NK-92 treated with Interleukin-12 subunit alpha and Interleukin-12 subunit beta, amount 100 ng/mL, for 24 hours (cell line): ENCODE data around the gene NUCB2.

Experiments
- DNase-seq: peaks from one replicate; lab custom pipeline; 2025; lab: John Stamatoyannopoulos, UW

Gene NUCB2

DNA sequence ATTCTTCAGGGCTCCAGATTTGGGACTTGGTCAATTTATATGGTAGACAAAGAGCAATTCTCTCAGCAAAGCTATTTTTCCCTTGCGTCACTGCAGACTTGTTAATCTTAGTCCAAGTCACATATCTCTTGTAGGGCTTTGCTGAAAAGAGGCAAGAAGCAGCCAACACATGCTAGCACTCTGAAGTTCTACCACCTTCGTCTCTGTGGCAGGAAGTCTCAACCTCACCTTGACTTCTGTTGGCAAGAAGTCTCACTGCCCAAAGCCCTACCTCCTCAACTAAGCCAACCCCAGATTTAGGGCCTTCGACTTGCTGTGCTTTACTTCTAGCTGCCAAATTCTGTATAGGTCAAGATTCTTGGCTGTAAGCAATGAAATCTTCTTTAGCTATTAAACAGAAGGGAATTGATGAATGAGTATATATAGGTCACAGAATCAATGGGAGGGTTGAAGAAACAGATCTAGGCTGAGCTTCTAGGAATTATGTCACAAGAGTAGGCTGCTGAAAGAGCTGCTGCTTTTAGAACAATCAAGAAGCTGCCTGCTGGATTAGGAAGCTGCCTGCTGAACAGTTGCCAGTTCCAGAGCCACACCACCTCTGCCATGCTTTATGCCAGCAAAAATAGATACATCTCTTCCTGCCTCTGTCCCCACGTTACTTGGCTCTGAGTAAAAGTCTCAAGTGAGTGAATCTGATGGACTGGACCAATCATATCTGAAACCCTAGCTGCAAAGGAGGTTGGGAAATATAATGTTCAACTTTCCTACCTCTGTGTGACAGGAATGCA lies 57.5 kb downstream of the NUCB2 start:
- DNase-seq, result no peak

GRCh38 chr11:17343257-17343656 lies 66.7 kb downstream of the NUCB2 start:
- DNase-seq, result no peak

GRCh38 chr11:17343907-17344306 lies 67.4 kb downstream of the NUCB2 start:
- DNase-seq, result no peak

DNA sequence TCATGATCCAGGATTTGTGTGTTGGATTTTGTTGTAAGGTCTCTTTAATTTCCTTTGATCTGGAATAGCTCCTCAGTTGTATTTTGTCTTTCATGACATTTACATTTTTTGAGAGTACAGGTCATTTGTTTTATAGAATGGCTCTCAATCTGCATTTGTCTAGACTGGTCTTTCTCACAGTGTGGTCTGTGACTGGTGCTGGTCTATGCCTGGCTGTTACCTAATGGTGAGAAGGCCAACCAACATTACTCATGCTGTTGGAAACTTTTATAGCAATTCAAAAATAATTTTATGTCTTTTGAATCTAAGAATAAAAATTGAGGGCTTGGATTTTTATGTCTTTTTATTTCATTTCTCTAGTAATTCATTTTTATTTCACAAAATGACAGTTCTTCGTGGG lies 71.1 kb downstream of the NUCB2 start:
- no peak for DNase-seq

- DNase-seq, result no peak
These were observed 74.1 kb downstream of the NUCB2 start for GRCh38 chr11:17350455-17351171.

DNA sequence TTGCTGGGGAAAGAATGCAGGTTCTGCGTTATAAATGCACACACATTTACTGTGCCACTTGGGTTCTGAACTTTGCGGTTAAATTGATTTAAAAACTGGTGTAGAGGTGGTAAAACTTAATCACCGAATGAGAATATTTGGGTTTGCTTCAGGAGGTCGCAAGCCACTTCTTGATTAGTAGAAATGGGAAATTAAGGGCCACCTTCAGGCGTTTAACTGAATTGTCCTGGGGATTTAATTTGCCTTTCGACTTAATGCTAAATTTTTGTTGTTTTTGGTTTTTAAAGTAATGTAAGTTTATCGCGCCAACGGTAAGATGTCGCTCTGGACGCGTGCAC lies 74.6 kb downstream of the NUCB2 start:
- DNase-seq, result no peak

DNA sequence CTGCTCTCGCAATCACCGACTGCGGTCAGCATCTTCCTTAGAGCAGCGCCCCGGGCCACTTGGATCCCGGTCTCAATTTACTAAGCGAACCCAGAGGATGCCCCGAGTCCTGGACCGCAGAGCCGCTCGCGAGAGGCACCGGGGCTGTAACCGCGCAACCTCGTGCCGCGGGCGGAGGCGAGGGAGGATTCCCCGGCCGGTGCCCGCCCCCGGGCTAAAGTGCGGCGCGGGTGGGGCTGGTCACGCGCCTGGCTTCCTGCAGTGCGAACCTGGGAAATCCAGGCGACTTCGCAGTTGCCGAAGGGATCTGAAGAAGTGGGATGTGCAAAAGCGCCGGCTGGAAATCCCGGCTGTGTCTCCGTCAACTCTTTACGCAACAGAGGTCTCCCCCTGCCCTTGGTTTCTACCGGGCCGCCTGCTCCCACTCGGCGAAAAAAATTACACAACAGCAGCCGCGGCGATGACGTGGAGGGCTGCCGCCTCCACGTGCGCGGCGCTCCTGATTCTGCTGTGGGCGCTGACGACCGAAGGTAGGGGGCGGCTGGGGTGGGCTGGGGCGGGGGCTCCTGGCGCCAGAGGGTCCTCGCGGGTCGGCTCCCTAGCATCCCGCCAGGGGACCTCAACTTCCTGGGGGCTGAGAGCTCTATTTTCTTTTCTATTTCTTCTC lies 75.1 kb downstream of the NUCB2 start, which contains the start of gene NCR3LG1:
TSS of gene NCR3LG1 (plus strand) at position 291 of the 667 bp plus-strand sequence. CDS start at position 461, 170 bp downstream.
- DNase-seq, result no peak

GRCh38 chr11:17352950-17353820 lies 76.6 kb downstream of the NUCB2 start:
- peak; percentile 45 for DNase-seq

- DNase-seq, result no peak
These were observed 77.5 kb downstream of the NUCB2 start for GRCh38 chr11:17353821-17354600.

GRCh38 chr11:17354601-17354991 lies 78.1 kb downstream of the NUCB2 start:
- DNase-seq, result peak; percentile 43

DNA sequence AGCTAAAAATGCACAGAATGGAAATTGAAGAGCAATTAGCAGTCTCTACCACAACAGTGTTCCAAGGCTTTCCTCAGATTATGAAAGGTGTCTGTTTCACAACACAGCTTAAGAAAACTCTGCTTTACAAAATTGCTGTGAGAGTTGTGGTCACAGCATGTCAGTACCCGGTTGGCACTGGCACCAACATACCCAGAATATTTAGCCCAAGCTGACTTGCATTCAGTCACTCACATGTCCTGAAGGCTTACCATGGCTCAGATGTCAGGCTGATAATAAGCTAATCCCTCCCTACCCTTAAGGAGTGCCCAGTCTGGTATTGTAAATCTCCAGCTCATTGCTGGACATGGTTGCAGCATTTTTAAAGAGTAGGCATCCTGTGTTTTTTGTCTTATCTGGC lies 90.0 kb downstream of the NUCB2 start:
- peak; percentile 7 for DNase-seq

- DNase-seq, result no peak
These were observed 92.0 kb downstream of the NUCB2 start for GRCh38 chr11:17368551-17368950.

- no peak for DNase-seq
These were observed 92.6 kb downstream of the NUCB2 start for GRCh38 chr11:17369094-17369493.

GRCh38 chr11:17369684-17370243 lies 93.2 kb downstream of the NUCB2 start:
- DNase-seq, result no peak

- DNase-seq, result no peak
These were observed 95.1 kb downstream of the NUCB2 start for GRCh38 chr11:17371614-17372013.

DNA sequence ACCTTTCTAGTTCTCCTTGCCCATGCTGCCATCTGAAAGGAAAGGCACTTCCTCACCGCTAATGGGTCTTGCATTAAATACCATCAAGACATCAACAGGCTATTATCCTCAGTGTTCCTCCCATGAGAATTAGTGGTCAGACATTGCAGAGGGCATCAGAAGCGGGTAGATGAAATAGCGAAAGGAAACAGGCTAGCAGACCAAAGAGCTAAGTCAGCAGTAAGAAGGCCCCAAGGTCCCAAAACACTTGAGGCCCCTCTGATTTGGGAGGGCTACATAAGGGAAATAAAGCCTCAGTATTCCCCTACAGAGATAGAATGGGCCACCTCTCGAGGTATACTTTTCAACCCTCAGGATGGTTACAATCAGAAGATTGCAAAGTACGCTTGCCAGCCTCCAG lies 99.0 kb downstream of the NUCB2 start:
- no peak for DNase-seq

- DNase-seq, result no peak
These were observed 100.0 kb downstream of the NUCB2 start for GRCh38 chr11:17376493-17376892.

DNA sequence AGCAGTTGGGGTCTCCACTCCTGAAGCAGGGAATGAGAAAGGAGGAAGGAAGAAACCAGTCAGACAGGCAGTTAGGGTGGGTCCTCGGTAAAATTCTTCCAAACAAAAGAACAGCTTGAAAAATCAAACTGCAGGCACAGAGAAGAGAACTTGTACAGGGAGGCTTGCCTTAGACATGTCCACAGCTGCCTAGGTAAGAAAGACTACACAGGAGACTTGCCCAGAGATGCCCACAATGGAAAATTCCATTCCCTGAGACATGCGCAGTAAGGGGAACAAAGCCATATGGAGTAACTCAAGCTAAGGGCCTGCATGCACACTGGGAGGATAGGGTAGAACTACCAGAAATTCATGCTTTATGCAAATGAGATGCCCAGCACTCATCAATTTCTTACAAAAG lies 102.1 kb downstream of the NUCB2 start:
- no peak for DNase-seq

DNA sequence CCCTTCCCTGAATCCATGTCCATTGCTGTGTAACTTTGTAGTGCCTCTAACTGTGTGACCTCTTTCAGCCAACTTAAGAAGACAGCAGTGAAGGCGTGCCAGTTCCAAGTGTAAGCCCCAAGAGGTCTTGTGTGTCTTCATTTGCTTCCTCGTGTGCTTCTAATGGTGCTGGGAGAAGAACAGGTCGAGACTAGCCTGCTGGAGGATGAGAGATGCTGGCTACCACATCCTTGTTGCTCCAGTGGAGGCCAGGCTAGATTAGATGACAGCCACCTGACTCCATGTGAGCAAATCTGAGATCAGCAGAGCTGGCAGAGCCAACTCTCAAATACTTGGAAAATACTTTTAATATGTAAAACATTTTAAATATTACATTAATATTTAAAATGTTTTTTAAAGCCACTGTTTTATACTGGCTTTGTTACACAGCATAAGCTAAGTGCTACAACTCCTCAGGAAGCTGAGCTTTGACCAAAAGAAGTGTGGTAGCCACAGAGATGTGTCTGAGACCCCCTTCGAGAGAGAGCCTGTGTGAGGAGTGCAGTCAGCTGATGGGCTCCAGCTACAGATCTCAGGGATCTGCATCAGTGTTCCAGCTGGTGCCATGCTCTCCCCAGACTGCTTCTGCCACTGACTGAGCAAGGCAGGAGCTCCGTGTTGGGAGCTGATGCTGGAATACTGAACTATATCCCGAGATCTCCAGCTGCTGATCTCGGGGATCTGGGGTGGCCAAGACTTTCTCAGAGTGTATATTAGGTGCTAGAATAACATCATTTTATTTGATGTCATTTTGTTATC lies 103.0 kb downstream of the NUCB2 start:
- no peak for DNase-seq

DNA sequence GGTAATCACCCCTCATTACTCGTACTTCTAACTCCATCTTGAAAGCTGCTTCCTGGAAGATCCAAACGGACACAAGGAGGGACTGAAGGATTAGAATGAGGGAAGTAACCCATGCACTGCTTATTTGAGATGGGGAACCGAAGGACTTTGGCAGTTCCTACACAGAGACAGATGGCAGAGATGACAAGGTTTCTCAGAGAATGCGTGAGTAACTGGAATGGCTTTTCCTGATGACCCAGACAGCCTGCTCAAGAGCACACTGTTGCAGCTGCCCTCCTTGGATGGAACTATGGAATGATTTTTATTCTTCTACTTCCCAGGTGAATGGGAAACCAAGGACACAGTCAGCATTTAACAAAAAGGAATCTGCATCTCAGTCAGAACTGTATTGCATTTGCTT lies 104.6 kb downstream of the NUCB2 start:
- no peak for DNase-seq
